Stimulated activated CD8-positive, alpha-beta memory T cell treated with anti-CD3 and anti-CD28 coated beads, Interleukin-15, amount 100 ng/mL, for 4 hours (primary cell): ENCODE data around the gene IGF2BP1.
"Not testable (repeated sequence)": the region's sequence is repeated elsewhere in the genome, so short reads cannot be mapped to it uniquely, and the experiment has no call there.

Experiments
- DNase-seq, 2 donors: peaks; one replicate each; pipeline ENCODE4 v3.0.0-alpha.2; 2020; ENCODE audit warnings: low read depth in 2 of 2

The IGF2BP1 gene

DNA sequence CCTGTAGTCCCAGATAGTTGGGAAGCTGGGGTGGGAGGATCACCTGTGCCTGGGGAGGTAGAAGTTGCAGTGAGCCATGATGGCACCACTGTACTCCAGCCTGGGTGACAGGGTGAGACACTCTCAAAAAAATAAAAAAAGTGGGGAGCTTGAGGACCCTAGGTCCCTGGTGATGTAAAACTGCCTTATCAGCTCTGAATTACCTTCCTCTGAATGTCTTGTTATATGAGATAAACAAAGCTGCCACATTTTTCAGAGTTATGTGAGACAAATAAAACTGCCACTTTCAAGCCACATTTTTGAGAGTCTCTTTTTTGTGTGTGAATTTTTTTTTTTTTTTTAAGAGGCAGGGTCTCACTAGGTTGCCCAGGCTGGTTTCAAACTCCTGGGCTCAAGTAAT lies 103.4 kb downstream of the IGF2BP1 start:
- no peak for DNase-seq

DNA sequence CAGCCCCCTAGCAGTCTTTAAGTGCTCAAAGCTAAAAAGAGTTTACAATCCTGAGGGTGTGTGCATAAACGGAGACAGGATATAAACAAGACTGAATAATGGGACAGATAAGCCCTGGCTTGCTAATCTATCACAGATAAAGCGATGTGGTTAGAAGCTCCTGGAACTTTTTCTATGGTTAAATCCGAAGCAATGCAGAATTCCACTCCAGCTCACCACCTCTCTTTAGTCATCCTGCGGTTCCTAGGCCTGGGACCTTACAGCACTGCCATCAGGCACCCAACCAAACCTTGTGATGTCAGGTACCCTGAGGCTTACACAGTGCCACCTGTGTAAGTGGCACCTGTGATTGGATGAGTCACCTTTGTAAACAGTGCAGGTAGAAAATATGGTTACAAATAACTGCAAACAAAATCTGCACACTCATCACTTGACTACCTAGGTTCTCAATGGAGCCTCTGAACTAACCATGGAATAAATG lies 103.9 kb downstream of the IGF2BP1 start:
- DNase-seq, result no peak

DNA sequence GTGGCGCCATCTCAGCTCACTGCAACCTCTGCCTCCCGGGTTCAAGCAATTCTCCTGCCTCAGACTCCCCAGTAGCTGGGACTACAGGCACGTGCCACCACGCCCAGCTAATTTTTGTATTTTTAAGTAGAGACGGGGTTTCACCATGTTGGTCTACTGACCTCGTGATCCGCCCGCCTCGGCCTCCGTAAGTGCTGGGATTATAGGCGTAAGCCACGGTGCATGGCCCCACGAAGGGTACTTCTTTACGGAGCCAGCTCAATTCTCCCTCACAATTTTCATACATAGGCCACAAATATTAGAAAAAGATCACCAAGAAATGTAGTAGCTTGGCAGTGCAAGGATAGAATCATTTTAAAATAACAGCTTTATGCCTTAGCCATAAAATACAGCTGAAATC lies 106.2 kb downstream of the IGF2BP1 start:
- not testable (repeated sequence) for DNase-seq

DNA sequence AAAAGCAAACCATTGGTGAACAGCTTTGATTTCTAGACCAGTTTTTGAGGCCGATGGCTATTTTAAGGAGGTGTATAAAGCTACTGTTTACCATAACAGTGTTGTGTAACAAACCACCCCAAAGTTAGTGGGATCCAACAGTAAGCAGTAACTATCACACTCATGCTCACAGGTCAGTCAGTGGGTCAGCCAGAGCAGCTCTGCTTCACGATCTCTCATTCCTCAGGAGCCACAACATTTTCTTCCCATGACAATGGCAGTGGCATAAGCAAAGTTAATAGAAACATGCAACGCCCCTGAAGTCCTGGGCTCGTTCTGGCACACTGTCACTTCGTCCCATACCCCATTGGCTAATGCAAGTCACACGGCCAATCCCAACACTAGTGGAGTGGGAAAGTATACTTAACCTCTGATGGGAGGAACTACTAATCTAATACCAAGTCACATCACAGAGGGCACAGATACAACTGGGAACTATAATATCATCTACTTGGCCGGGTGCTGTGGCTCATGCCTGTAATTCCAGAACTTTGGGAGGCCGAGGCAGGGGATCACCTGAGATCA lies 107.4 kb downstream of the IGF2BP1 start:
- no peak for DNase-seq
